ENCODE data around the gene B4GALNT4.

B4GALNT4 gene

DNA sequence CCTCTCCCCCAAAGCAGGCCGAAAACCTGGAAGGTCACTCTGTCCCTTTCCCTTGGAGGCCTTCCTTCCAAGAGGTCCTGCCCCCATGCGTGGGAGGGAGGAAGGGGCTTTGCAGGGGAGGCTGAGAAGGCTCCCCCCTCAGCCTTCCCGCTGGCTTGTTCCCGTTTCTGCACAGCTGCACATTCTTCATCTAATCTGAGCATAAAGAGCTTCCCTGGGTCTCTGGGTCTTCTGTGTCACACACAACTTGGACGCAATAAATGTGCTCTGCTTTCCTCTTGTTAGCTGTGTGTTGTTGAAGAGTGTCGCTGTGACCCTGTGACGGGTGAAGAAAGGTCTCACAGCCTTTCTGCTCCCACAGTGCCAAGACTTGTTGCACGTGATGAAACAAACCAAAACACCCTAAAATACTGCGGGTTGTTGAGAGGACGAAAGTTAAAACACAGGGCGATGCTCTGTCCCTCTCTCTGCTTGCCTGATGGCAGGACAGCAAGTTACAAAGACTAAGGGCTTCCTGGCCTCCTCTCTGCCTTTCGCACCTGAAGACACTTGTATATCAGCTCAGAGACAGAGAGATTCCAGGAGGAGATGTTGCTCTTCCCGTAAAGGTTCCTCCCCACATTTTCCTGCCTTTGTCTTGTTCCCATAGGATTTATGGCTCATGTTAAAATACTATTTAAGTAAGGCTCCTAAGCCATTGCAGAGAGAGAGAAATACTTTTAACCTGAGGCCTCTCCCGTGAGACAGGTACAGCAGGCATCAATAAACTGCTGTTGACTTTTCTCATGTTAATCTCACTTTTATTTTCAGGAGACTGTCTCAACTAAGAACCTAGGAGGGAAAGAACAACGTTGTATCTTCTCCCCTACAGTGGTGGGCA lies 33.3 kb upstream of the B4GALNT4 start:
- CTCF ChIA-PET, result interaction anchor here (1.3 kb wide), 1 partner anchor 9 kb away, joined by 3 read pairs; no protein-coding TSS in a partner anchor
- POLR2A ChIA-PET, result no interaction called here
- TF ChIP-seq, protein P1, sequence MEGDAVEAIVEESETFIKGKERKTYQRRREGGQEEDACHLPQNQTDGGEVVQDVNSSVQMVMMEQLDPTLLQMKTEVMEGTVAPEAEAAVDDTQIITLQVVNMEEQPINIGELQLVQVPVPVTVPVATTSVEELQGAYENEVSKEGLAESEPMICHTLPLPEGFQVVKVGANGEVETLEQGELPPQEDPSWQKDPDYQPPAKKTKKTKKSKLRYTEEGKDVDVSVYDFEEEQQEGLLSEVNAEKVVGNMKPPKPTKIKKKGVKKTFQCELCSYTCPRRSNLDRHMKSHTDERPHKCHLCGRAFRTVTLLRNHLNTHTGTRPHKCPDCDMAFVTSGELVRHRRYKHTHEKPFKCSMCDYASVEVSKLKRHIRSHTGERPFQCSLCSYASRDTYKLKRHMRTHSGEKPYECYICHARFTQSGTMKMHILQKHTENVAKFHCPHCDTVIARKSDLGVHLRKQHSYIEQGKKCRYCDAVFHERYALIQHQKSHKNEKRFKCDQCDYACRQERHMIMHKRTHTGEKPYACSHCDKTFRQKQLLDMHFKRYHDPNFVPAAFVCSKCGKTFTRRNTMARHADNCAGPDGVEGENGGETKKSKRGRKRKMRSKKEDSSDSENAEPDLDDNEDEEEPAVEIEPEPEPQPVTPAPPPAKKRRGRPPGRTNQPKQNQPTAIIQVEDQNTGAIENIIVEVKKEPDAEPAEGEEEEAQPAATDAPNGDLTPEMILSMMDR (IDR thresholded peaks at IDR 0.05; ENCODE audit: control extremely low read depth, extremely low read depth, low read depth, missing control alignments), result no peak
- DNase-seq (ENCODE audit: extremely low spot score), result no peak

- TF ChIP-seq, protein P1 (IDR thresholded peaks at IDR 0.05; ENCODE audit: control extremely low read depth, extremely low read depth, low read depth, missing control alignments), result no peak
- CTCF ChIA-PET, result interaction anchor here (1.3 to 1.7 kb wide), 2 partner anchors 9 to 12 kb away, joined by 3 to 6 read pairs; no protein-coding TSS in a partner anchor
- DNase-seq (ENCODE audit: extremely low spot score), result no peak
- POLR2A ChIA-PET, result no interaction called here
Observed at GRCh38 chr11:336659-337198, 32.6 kb upstream of the B4GALNT4 start.

GRCh38 chr11:337711-338110 lies 31.6 kb upstream of the B4GALNT4 start:
- DNase-seq (ENCODE audit: extremely low spot score), result no peak
- CTCF ChIA-PET, result interaction anchor here (1.7 kb wide), 1 partner anchor 11 kb away, joined by 6 read pairs; no protein-coding TSS in a partner anchor
- POLR2A ChIA-PET, result no interaction called here
- TF ChIP-seq, protein P1 (IDR thresholded peaks at IDR 0.05; ENCODE audit: control extremely low read depth, extremely low read depth, low read depth, missing control alignments), result no peak

DNA sequence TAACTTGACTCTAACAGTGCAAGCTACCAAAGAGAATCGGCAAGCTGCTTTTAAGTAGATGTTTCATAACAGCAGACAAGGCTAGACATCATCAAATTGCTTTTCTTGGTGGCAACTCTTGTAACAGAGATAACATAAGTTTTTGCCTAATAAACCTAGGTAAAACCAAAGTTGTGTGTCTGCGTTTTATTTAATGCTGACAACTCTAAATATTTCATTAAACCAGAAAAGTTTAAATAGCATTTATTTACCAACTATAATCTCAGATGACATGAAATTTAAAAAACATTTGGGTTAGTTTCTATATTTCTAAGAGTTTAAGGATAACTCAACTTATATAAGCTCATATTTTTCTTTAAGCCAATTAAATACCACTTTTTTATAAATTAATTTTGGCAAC lies 29.3 kb upstream of the B4GALNT4 start:
- DNase-seq (ENCODE audit: extremely low spot score), result no peak
- TF ChIP-seq, protein P1 (IDR thresholded peaks at IDR 0.05; ENCODE audit: control extremely low read depth, extremely low read depth, low read depth, missing control alignments), result no peak
- ChIA-PET POLR2A (no interaction called here), CTCF (interaction anchor here (0.8 to 2.9 kb wide), 11 partner anchors 11 to 179 kb away, joined by 3 to 10 read pairs (median 4); partner anchors contain the start of gene IFITM3)

DNA sequence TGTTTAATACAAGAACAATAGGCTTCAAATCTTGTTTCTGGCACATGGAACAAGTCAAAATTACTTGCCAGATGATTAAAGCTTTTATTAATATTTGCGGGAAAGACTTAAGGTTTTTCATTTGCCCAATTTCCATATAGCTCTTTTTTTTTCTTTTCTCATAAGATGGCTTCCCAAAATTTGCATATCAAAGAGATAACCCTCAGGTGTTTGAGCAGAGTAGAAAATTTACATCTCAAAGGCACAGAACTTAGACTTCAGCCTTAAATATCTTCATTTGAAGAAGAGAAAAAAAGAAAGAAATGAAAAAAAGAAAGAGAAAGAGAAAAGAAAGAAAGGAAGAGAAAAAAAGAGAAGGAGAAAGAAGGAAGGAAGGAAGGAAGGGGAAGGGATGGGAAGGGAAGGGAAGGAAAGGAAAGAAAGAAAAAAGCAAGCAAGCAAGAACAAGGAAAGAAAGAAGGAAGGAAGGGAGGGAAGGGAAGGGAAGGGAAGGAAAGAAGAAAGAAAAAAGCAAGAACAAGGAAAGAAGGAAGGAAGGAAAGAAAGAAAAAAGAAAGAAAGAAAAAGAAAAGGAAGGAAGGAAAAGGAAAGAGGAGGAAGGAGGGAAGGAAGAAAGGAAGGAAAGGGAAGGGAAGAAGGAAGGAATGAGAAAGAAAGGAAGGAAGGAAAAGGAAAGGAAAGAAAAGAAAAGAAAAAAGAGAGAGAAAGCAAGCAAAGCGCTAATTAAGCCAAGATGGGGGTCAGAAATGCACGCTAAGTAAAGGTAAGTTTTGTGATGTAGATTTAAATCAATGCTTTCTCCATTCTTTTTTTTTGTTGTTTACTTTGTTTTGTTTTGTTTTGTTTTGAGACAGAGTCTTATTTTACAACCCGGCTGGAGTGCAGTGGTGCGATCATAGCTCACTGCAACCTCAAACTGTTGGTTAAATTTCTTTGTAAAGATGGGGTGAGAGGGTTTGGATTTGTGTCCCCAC lies 28.5 kb upstream of the B4GALNT4 start:
- CTCF ChIA-PET, result interaction anchor here (0.8 to 2.9 kb wide), 9 partner anchors 11 to 90 kb away, joined by 3 to 10 read pairs (median 5); partner anchors contain the start of gene IFITM3
- TF ChIP-seq, protein P1 (IDR thresholded peaks at IDR 0.05; ENCODE audit: control extremely low read depth, extremely low read depth, low read depth, missing control alignments), result no peak
- POLR2A ChIA-PET, result no interaction called here
- DNase-seq (ENCODE audit: extremely low spot score), result no peak

DNA sequence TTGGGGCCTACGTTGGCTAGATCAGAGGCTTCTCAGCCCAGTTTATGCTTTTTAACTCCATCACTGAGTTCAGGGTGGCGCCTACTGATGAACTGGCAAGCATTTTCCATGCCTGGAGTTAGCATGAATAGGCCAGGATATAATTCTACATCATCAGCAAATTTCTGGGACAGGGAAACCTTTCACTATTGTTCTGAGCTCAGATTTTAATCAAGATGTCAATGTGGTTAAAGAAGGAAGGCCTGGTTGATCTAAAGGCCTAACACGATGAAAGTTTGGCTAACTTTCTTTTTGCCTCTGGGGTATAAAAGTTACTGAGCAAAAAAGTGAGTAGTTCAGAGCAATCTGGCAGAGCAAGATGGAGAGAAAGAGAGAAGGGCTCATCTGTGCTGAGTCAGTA lies 27.0 kb upstream of the B4GALNT4 start:
- TF ChIP-seq, protein P1 (IDR thresholded peaks at IDR 0.05; ENCODE audit: control extremely low read depth, extremely low read depth, low read depth, missing control alignments), result no peak
- POLR2A ChIA-PET, result no interaction called here
- DNase-seq (ENCODE audit: extremely low spot score), result no peak
- CTCF ChIA-PET, result interaction anchor here (1.0 to 1.7 kb wide), 2 partner anchors 10 to 25 kb away, joined by 3 to 4 read pairs; no protein-coding TSS in a partner anchor

All from GM10248 (cell line).